Activated CD8-positive, alpha-beta memory T cell treated with anti-CD3 and anti-CD28 coated beads for 4 hours (primary cell): ENCODE measurements around the gene CYP27C1.
"Not testable (repeated sequence)": the region's sequence is repeated elsewhere in the genome, so short reads cannot be mapped to it uniquely, and the experiment has no call there.

ENCODE experiments used
- DNase-seq, 2 donors: peaks; one replicate each; pipeline ENCODE4 v3.0.0-alpha.2; 2020; ENCODE audit warnings: low read depth in 2 of 2

CYP27C1 gene

GRCh38 chr2:127173057-127173456 lies 47.0 kb downstream of the CYP27C1 start:
- no peak for DNase-seq

- no peak for DNase-seq
Observed at GRCh38 chr2:127172306-127172705, 47.8 kb downstream of the CYP27C1 start.

GRCh38 chr2:127170452-127171197 lies 49.5 kb downstream of the CYP27C1 start:
- DNase-seq = no peak

GRCh38 chr2:127170021-127170420 lies 50.1 kb downstream of the CYP27C1 start:
- DNase-seq = no peak

- no peak for DNase-seq
Observed at GRCh38 chr2:127169066-127169660, 50.9 kb downstream of the CYP27C1 start.

- no peak for DNase-seq
Observed at GRCh38 chr2:127166231-127166860, 53.8 kb downstream of the CYP27C1 start.

- no peak for DNase-seq
Observed at GRCh38 chr2:127165539-127165935, 54.6 kb downstream of the CYP27C1 start.

GRCh38 chr2:127164761-127165538 lies 55.1 kb downstream of the CYP27C1 start:
- no peak for DNase-seq

- no peak for DNase-seq
Observed at GRCh38 chr2:127163921-127164320, 56.2 kb downstream of the CYP27C1 start.

- not testable (repeated sequence) for DNase-seq
Observed at GRCh38 chr2:127163090-127163406, 57.1 kb downstream of the CYP27C1 start.

- DNase-seq = no peak
Observed at GRCh38 chr2:127162261-127163089, 57.6 kb downstream of the CYP27C1 start.

- no peak for DNase-seq
Observed at GRCh38 chr2:127161176-127162136, 58.6 kb downstream of the CYP27C1 start.

- DNase-seq = no peak
Observed at GRCh38 chr2:127160676-127161075, 59.4 kb downstream of the CYP27C1 start.

GRCh38 chr2:127159543-127159942 lies 60.6 kb downstream of the CYP27C1 start:
- DNase-seq = no peak

GRCh38 chr2:127158614-127159290 lies 61.3 kb downstream of the CYP27C1 start:
- DNase-seq = no peak

- no peak for DNase-seq
Observed at GRCh38 chr2:127157651-127158485, 62.2 kb downstream of the CYP27C1 start.

- no peak for DNase-seq
Observed at GRCh38 chr2:127157114-127157513, 63.0 kb downstream of the CYP27C1 start.

GRCh38 chr2:127155947-127156346 lies 64.2 kb downstream of the CYP27C1 start:
- DNase-seq = no peak

GRCh38 chr2:127155028-127155581 lies 65.0 kb downstream of the CYP27C1 start:
- DNase-seq = no peak
